Ishikawa (cell line): ENCODE measurements around the gene ENPEP.

Experiments used
- CEBPB ChIP-seq: IDR thresholded peaks from 2 replicates; pipeline ENCODE4 v1.6.1; 2012
- CREB1 ChIP-seq: IDR thresholded peaks from 2 replicates; pipeline ENCODE4 v1.6.1; 2012; ENCODE audit warnings: low read depth
- EGR1 ChIP-seq: IDR thresholded peaks from 2 replicates; pipeline ENCODE4 v1.6.1; 2012
- EP300 ChIP-seq: IDR thresholded peaks from 2 replicates; pipeline ENCODE4 v1.6.1; 2012; ENCODE audit warnings: borderline replicate concordance
- FOXM1 ChIP-seq: IDR thresholded peaks from 2 replicates; pipeline ENCODE4 v1.6.1; 2012; ENCODE audit warnings: low read depth, borderline replicate concordance
- MAX ChIP-seq: IDR thresholded peaks from 2 replicates; pipeline ENCODE4 v1.6.1; 2012
- NFIC ChIP-seq: IDR thresholded peaks from 2 replicates; pipeline ENCODE4 v1.6.1; 2012
- RAD21 ChIP-seq: IDR thresholded peaks from 2 replicates; pipeline ENCODE4 v1.6.1; 2012; ENCODE audit warnings: low read depth
- REST ChIP-seq: IDR thresholded peaks from 2 replicates; pipeline ENCODE4 v1.6.1; 2012; ENCODE audit warnings: low read depth, mild to moderate bottlenecking
- TAF1 ChIP-seq: IDR thresholded peaks from 2 replicates; pipeline ENCODE4 v1.6.1; 2012; ENCODE audit warnings: low read depth, mild to moderate bottlenecking
- TCF12 ChIP-seq: IDR thresholded peaks from 2 replicates; pipeline ENCODE4 v1.6.1; 2012; ENCODE audit warnings: low read depth
- TEAD4 ChIP-seq: IDR thresholded peaks from 2 replicates; pipeline ENCODE4 v1.6.1; 2012
- USF1 ChIP-seq: IDR thresholded peaks from 2 replicates; pipeline ENCODE4 v1.6.1; 2012
- YY1 ChIP-seq: IDR thresholded peaks from 2 replicates; pipeline ENCODE4 v1.6.1; 2012; ENCODE audit warnings: low read depth
- ZBTB7A ChIP-seq: IDR thresholded peaks from 2 replicates; pipeline ENCODE4 v1.6.1; 2012; ENCODE audit warnings: low read depth

ENPEP gene

GRCh38 chr4:110454441-110454840 is 21.5 kb upstream of the ENPEP start:
- TF ChIP-seq TAF1 (no peak), FOXM1 (no peak)

GRCh38 chr4:110458494-110459266 is 17.3 kb upstream of the ENPEP start:
- TF ChIP-seq REST (no peak), EP300 (no peak), CEBPB (no peak), EGR1 (no peak), ZBTB7A (no peak), RAD21 (no peak), TAF1 (no peak), USF1 (no peak), TCF12 (no peak), TEAD4 (no peak), MAX (no peak)

- TF ChIP-seq CREB1: no peak
- no peak for TF ChIP-seq EGR1
- no peak for TF ChIP-seq RAD21
- no peak for TF ChIP-seq MAX
- TF ChIP-seq ZBTB7A: no peak
- no peak for TF ChIP-seq REST
- no peak for TF ChIP-seq TCF12
- no peak for TF ChIP-seq CEBPB
- no peak for TF ChIP-seq YY1
- TF ChIP-seq TAF1: no peak
- no peak for TF ChIP-seq TEAD4
- no peak for TF ChIP-seq FOXM1
- TF ChIP-seq USF1: no peak
- no peak for TF ChIP-seq EP300
- no peak for TF ChIP-seq NFIC
Observed at GRCh38 chr4:110460074-110460746, 15.7 kb upstream of the ENPEP start.

GRCh38 chr4:110467400-110467799 is 8.6 kb upstream of the ENPEP start:
- TF ChIP-seq CEBPB: no peak
- TF ChIP-seq EGR1: no peak
- TF ChIP-seq TAF1: no peak
- TF ChIP-seq RAD21: no peak
- no peak for TF ChIP-seq MAX
- TF ChIP-seq TCF12: no peak
- no peak for TF ChIP-seq REST
- no peak for TF ChIP-seq ZBTB7A
- TF ChIP-seq USF1: no peak
- TF ChIP-seq NFIC: no peak
- TF ChIP-seq EP300: no peak
- no peak for TF ChIP-seq YY1
- no peak for TF ChIP-seq CREB1
- no peak for TF ChIP-seq FOXM1
- TF ChIP-seq TEAD4: no peak
